WERI-Rb-1 (cell line): ENCODE data around the gene FAM149A.

ENCODE experiments used
- DNase-seq: peaks from one replicate; pipeline ENCODE4 v3.0.0-alpha.2; 2020
- H3K27ac ChIP-seq: fragments of 250-450 bp; sonication (Bioruptor Pico); 2 replicates; pipeline ENCODE4 v1.5.1; 2020; ENCODE audit warnings: mild to moderate bottlenecking, moderate library complexity
- H3K27me3 ChIP-seq: fragments of 250-450 bp; sonication (Bioruptor Pico); 2 replicates; pipeline ENCODE4 v1.5.1; 2021; ENCODE audit warnings: mild to moderate bottlenecking, low read depth, moderate library complexity; ENCODE audit not compliant: insufficient read depth, severe bottlenecking
- H3K36me3 ChIP-seq: fragments of 250-450 bp; sonication (Bioruptor Pico); 2 replicates; pipeline ENCODE4 v1.5.1; 2020; ENCODE audit warnings: mild to moderate bottlenecking, moderate library complexity
- H3K4me3 ChIP-seq: 2 replicates; pipeline ENCODE4 v1.5.1; 2011; ENCODE audit warnings: low read depth, mild to moderate bottlenecking, control low read depth, low read length
- H3K9me3 ChIP-seq: fragments of 250-450 bp; sonication (Bioruptor Pico); 2 replicates; pipeline ENCODE4 v1.5.1; 2021; ENCODE audit warnings: mild to moderate bottlenecking, moderate library complexity; ENCODE audit not compliant: severe bottlenecking
- TF ChIP-seq, protein P1 (sequence below): IDR thresholded peaks from 2 replicates; pipeline ENCODE4 v1.5.1; 2011; ENCODE audit warnings: low read depth, mild to moderate bottlenecking, control low read depth, inconsistent platforms, low read length

The FAM149A gene

DNA sequence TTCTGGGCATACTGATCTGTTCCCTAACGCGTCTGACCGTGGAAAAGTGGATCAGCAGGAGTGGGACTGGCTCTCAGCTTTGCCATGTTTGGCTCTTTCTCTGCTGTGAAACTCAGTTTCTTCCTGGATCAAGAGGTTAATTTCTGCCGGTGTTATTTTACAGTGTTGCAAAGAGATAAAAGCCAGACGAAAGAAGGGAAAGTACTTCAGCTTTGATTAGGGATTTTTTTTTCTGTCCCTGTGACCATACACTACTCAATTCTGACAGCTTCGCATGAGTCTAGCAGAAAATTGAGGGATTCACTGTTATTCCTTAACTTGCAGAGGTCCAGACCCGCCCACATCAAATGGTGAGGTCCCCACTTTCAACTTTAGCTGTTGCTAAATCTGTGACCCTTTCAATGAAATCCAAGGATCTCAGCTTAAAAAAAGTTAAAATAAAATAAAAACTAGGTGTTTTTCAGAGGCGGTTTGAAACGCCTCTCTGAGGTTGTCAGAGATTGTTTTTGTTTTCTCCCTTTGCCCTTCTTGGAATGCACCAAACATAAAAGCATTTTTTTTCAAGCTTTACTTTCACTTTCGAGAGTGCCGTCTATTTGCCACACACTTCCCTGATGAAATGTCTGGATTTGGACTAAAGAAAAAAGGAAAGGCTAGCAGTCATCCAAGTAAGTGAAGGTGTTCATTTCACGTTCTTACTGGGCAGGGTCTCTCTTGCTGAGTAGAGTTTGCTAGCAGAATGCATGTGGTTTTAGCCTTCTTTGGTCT lies 35.7 kb upstream of the FAM149A start, which contains the start of gene TLR3:
Gene TLR3 (plus strand): TSS at position 576 of the 768 bp plus-strand sequence. CDS start 7,464 bp downstream, outside the sequence.
- Histone ChIP-seq H3K36me3 (no peaks in the 10 kb centered on the region), H3K9me3 (no peaks in the 10 kb centered on the region), H3K4me3 (no peak within 1 kb of the TSS), H3K27me3 (peaks cover 22% of the 10 kb centered on the region), H3K27ac (no peak within 1 kb of the TSS)
- TF ChIP-seq, protein P1, sequence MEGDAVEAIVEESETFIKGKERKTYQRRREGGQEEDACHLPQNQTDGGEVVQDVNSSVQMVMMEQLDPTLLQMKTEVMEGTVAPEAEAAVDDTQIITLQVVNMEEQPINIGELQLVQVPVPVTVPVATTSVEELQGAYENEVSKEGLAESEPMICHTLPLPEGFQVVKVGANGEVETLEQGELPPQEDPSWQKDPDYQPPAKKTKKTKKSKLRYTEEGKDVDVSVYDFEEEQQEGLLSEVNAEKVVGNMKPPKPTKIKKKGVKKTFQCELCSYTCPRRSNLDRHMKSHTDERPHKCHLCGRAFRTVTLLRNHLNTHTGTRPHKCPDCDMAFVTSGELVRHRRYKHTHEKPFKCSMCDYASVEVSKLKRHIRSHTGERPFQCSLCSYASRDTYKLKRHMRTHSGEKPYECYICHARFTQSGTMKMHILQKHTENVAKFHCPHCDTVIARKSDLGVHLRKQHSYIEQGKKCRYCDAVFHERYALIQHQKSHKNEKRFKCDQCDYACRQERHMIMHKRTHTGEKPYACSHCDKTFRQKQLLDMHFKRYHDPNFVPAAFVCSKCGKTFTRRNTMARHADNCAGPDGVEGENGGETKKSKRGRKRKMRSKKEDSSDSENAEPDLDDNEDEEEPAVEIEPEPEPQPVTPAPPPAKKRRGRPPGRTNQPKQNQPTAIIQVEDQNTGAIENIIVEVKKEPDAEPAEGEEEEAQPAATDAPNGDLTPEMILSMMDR = no peak
- no peak for DNase-seq

GRCh38 chr4:186069729-186070128 lies 34.8 kb upstream of the FAM149A start:
- H3K4me3 ChIP-seq = no peak overlapping the region
- TF ChIP-seq, protein P1 = no peak
- no peak for DNase-seq
- H3K27me3 ChIP-seq = peaks cover 22% of the 10 kb centered on the region
- H3K27ac ChIP-seq = no peak overlapping the region
- H3K36me3 ChIP-seq = no peaks in the 10 kb centered on the region
- H3K9me3 ChIP-seq = no peaks in the 10 kb centered on the region

GRCh38 chr4:186072516-186072915 lies 32.0 kb upstream of the FAM149A start:
- H3K27ac ChIP-seq = no peak overlapping the region
- TF ChIP-seq, protein P1 = no peak
- no peaks in the 10 kb centered on the region for H3K9me3 ChIP-seq
- no peaks in the 10 kb centered on the region for H3K36me3 ChIP-seq
- no peak for DNase-seq
- no peak overlapping the region for H3K4me3 ChIP-seq
- peaks cover 17% of the 10 kb centered on the region for H3K27me3 ChIP-seq

- H3K36me3 ChIP-seq = no peaks in the 10 kb centered on the region
- no peak for DNase-seq
- no peaks in the 10 kb centered on the region for H3K9me3 ChIP-seq
- no peak overlapping the region for H3K27ac ChIP-seq
- TF ChIP-seq, protein P1 = no peak
- H3K4me3 ChIP-seq = no peak overlapping the region
- peaks cover 14% of the 10 kb centered on the region for H3K27me3 ChIP-seq
Observed at GRCh38 chr4:186074189-186074588, 30.3 kb upstream of the FAM149A start.

- Histone ChIP-seq H3K4me3 (no peak overlapping the region), H3K36me3 (no peaks in the 10 kb centered on the region), H3K27me3 (peaks cover 15% of the 10 kb centered on the region), H3K27ac (no peak overlapping the region), H3K9me3 (no peaks in the 10 kb centered on the region)
- TF ChIP-seq, protein P1 = no peak
- no peak for DNase-seq
Observed at GRCh38 chr4:186078981-186079638, 25.4 kb upstream of the FAM149A start.
